Right atrium auricular region (tissue), 2 donors: ENCODE results near the gene BUB1. TPM values are rescaled to one million over a fixed set of nuclear protein-coding genes. Genes with fewer than 3 reads are reported as not detected.

ENCODE experiments used
- DNase-seq: peaks from one replicate; pipeline ENCODE4 v3.0.0-alpha.2; 2019; ENCODE audit warnings: low spot score
- H3K27ac ChIP-seq, 2 donors: fragments of 200-600 bp; sonication (generic); 1 replicate in 1 of 2; 2 replicates in 1 of 2; pipeline ENCODE4 v1.5.1; 2016 to 2019
- H3K27me3 ChIP-seq, 2 donors: fragments of 200-600 bp; sonication (generic); one replicate each; pipeline versions ENCODE4 v1.5.1 to v1.6.0; 2017 to 2019
- H3K36me3 ChIP-seq: fragments of 200-600 bp; sonication (generic); one replicate; pipeline ENCODE4 v1.5.1; 2016
- H3K4me1 ChIP-seq, 2 donors: fragments of 200-600 bp; sonication (generic); one replicate each; pipeline versions ENCODE4 v1.5.1 to v1.6.0; 2017 to 2019
- H3K4me3 ChIP-seq, 2 donors: fragments of 200-600 bp; sonication (generic); 1 replicate in 1 of 2; 2 replicates in 1 of 2; pipeline ENCODE4 v1.5.1; 2017 to 2019; ENCODE audit warnings: mild to moderate bottlenecking in 1 of 2, moderate library complexity in 1 of 2
- H3K9me3 ChIP-seq, 2 donors: fragments of 200-600 bp; sonication (generic); one replicate each; pipeline ENCODE4 v1.5.1; 2019
- CTCF ChIP-seq, 2 donors: fragments of 200-600 bp; sonication (generic); IDR thresholded peaks; one replicate each; pipeline ENCODE4 v1.5.1; 2019; ENCODE audit warnings: antibody characterized with exemption in 2 of 2
- total RNA-seq, 2 donors: library from RNA; depleted of rRNA; stranded (reverse); fragments of >200 nt; gene quantifications; one replicate each; pipeline ENCODE4 v1.1.0, GENCODE V29; 2016

Gene BUB1
- total RNA-seq, 2 donors from 2014 or later, result 0.28 to 1.4 TPM

DNA sequence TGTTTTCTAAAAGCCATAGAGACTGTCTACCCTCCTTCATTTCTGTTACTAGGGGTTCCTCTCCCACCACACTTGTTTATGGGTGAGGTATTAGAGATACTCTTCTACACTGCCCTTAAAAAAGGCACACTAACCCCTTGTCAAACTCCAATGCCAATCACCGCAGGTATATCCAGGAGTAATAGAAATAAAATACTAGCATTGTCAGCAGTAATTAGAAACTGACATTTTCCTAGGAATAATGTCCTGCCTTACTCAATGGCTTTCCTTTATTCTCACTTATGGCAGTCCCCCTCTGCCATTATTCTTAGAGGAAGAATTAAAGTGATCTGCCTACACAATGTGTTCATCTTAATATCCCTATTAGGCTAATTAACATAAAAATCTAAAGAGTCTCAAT lies 5.0 kb upstream of the BUB1 start:
- H3K36me3 ChIP-seq, result no peaks in the 10 kb centered on the region
- H3K4me1 ChIP-seq, result peaks cover 0 to 10% of the 10 kb centered on the region in 2 donors
- H3K4me3 ChIP-seq, result no peak overlapping the region
- TF ChIP-seq CTCF (IDR thresholded peaks at IDR 0.05), result no peak
- no peaks in the 10 kb centered on the region for H3K27me3 ChIP-seq
- no peak overlapping the region for H3K27ac ChIP-seq
- peaks cover 0 to 6% of the 10 kb centered on the region in 2 donors for H3K9me3 ChIP-seq
- DNase-seq, result no peak

DNA sequence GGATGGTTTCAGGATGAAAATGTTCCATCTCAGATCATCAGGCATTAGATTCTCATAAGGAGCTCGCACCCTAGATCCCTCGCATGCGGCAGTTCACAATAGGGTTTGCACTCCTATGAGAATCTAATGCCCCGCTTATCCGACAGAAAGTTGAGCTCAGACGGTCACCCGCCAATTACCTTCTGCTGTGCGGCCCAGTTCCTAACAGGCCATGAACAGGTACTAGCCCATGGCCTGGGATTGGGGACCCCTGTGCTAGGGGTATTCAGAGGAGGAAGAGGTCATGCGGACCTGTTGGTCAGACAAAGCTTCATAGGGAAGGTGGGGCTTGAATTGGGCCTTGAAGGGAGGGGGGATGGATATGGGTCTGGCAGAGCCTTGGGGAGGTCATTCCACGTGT lies 4.4 kb upstream of the BUB1 start:
- peaks cover 0 to 16% of the 10 kb centered on the region in 2 donors for H3K4me1 ChIP-seq
- no peak overlapping the region for H3K4me3 ChIP-seq
- no peaks in the 10 kb centered on the region for H3K27me3 ChIP-seq
- peaks cover 0 to 1% of the 10 kb centered on the region in 2 donors for H3K9me3 ChIP-seq
- no peaks in the 10 kb centered on the region for H3K36me3 ChIP-seq
- TF ChIP-seq CTCF (IDR thresholded peaks at IDR 0.05), result no peak
- DNase-seq, result no peak
- no peak overlapping the region for H3K27ac ChIP-seq

- H3K9me3 ChIP-seq, result no peaks in the 10 kb centered on the region
- H3K36me3 ChIP-seq, result no peaks in the 10 kb centered on the region
- H3K27ac ChIP-seq, result no peak overlapping the region
- H3K4me1 ChIP-seq, result peaks cover 0 to 17% of the 10 kb centered on the region in 2 donors
- no peak for DNase-seq
- TF ChIP-seq CTCF (IDR thresholded peaks at IDR 0.05), result no peak
- no peaks in the 10 kb centered on the region for H3K27me3 ChIP-seq
- no peak overlapping the region for H3K4me3 ChIP-seq
Measured at GRCh38 chr2:110680709-110681108, 2.8 kb upstream of the BUB1 start.

GRCh38 chr2:110679865-110680264 lies 2.0 kb upstream of the BUB1 start:
- Histone ChIP-seq H3K36me3 (no peaks in the 10 kb centered on the region), H3K27ac (no peak overlapping the region), H3K4me1 (peaks cover 0 to 22% of the 10 kb centered on the region in 2 donors), H3K4me3 (no peak overlapping the region), H3K27me3 (no peaks in the 10 kb centered on the region), H3K9me3 (no peaks in the 10 kb centered on the region)
- no peak for TF ChIP-seq CTCF (IDR thresholded peaks at IDR 0.05)
- no peak for DNase-seq

- H3K4me1 ChIP-seq, result peaks cover 0 to 27% of the 10 kb centered on the region in 2 donors
- no peaks in the 10 kb centered on the region for H3K9me3 ChIP-seq
- no peak overlapping the region for H3K27ac ChIP-seq
- TF ChIP-seq CTCF (IDR thresholded peaks at IDR 0.05), result no peak
- no peaks in the 10 kb centered on the region for H3K36me3 ChIP-seq
- H3K4me3 ChIP-seq, result no peak overlapping the region
- no peaks in the 10 kb centered on the region for H3K27me3 ChIP-seq
- DNase-seq, result no peak
Measured at GRCh38 chr2:110679337-110679707, 1.5 kb upstream of the BUB1 start.
